HCT116 (cell line): ENCODE measurements around the gene PIGM. TPM values are rescaled to one million over a fixed set of nuclear protein-coding genes. Genes with fewer than 3 reads are reported as not detected.

ENCODE experiments used
- ATAC-seq: fragments of 200-7000 bp; cut with Tn5 transposase; 2 replicates; pipeline ENCODE4 v1.9.1; 2020; ENCODE audit warnings: mild to moderate bottlenecking, moderate library complexity
- BruUV-seq: library from RNA; stranded (reverse); fragments of 400-500 nt; replicated peaks from 2 replicates; lab custom pipeline; 2021; lab: Mats Ljungman, UMichigan
- CTCF ChIA-PET: fragments of 300-600 bp; sonication (Branson Sonifier 250); formaldehyde crosslinking; loops from one replicate; lab custom pipeline; 2021; ENCODE audit warnings: antibody characterized with exemption; lab: Charles Lee
- POLR2A ChIA-PET: fragments of 300-600, 350-600 bp; sonication (Branson Sonifier 250); formaldehyde crosslinking; loops from one replicate; lab custom pipeline; 2021; ENCODE audit warnings: antibody characterized with exemption; lab: Charles Lee
- RAD21 ChIA-PET, 2 experiments: fragments of 300-600 bp; sonication (Branson Sonifier 250); formaldehyde crosslinking; loops; one replicate each; lab custom pipeline; 2023; ENCODE audit warnings: low total read pairs in 2 of 2; ENCODE audit not compliant: uncharacterized antibody in 2 of 2, unreplicated experiment in 2 of 2, low non-redundant PET in 1 of 2; lab: Charles Lee
- DNase-seq: peaks from one replicate; pipeline ENCODE4 v3.0.0-alpha.2; 2010; ENCODE audit warnings: low read depth, low spot score
- H2AFZ ChIP-seq: fragments of 200-600 bp; shearing (Covaris generic), sonication (generic); 2 replicates; pipeline ENCODE4 v1.6.1; 2017; ENCODE audit warnings: low read depth, mixed run types, mixed read lengths, antibody characterized with exemption, low read length; ENCODE audit not compliant: poor library complexity, severe bottlenecking
- H3K27ac ChIP-seq: 2 replicates; pipeline ENCODE4 v1.5.1; 2012; ENCODE audit warnings: low read depth, low read length
- H3K27me3 ChIP-seq: fragments of 200-600 bp; sonication (generic); 2 replicates; pipeline ENCODE4 v1.6.1; 2016; ENCODE audit warnings: mixed run types, low read length, mixed read lengths; ENCODE audit not compliant: insufficient read depth
- H3K36me3 ChIP-seq, 2 experiments: fragments of 200-500 bp in 1 of 2; fragments of 200-600 bp in 1 of 2; sonication (Bioruptor generic) in 1 of 2; sonication (generic) in 1 of 2; 2 replicates each; pipeline versions ENCODE4 v1.5.1 to v1.6.1; 2014 to 2016; ENCODE audit warnings: low read length in 2 of 2, inconsistent platforms in 1 of 2, mixed read lengths in 1 of 2, mixed run types in 1 of 2; ENCODE audit not compliant: insufficient read depth in 2 of 2, control insufficient read depth in 1 of 2
- H3K4me1 ChIP-seq, 2 experiments: fragments of 200-600 bp in 1 of 2; sonication (generic) in 1 of 2; 2 replicates each; pipeline versions ENCODE4 v1.5.1 to v1.6.1; 2012 to 2017; ENCODE audit warnings: low read length in 2 of 2, inconsistent platforms in 1 of 2, mild to moderate bottlenecking in 1 of 2, mixed read lengths in 1 of 2, mixed run types in 1 of 2, moderate library complexity in 1 of 2; ENCODE audit not compliant: insufficient read depth in 2 of 2, control insufficient read depth in 1 of 2
- H3K4me2 ChIP-seq: fragments of 200-600 bp; sonication (generic); 2 replicates; pipeline ENCODE4 v1.6.1; 2017; ENCODE audit warnings: mixed run types, low read length, mixed read lengths
- H3K4me3 ChIP-seq, 2 experiments: fragments of 200-600 bp in 1 of 2; sonication (generic) in 1 of 2; replicated peaks in 1 of 2; 2 replicates each; pipeline ENCODE4 v1.5.1; 2011 to 2016; ENCODE audit warnings: low read length in 2 of 2, control low read depth in 1 of 2, low read depth in 1 of 2, mild to moderate bottlenecking in 1 of 2, mixed read lengths in 1 of 2, mixed run types in 1 of 2
- H3K79me2 ChIP-seq: fragments of 200-600 bp; sonication (generic); 2 replicates; pipeline ENCODE4 v1.6.1; 2017; ENCODE audit warnings: mild to moderate bottlenecking, mixed run types, low read length, moderate library complexity, mixed read lengths; ENCODE audit not compliant: insufficient read depth
- H3K9ac ChIP-seq: fragments of 200-600 bp; sonication (generic); 2 replicates; pipeline ENCODE4 v1.6.1; 2016; ENCODE audit warnings: low read length, mixed read lengths
- H3K9me2 ChIP-seq: fragments of 200-600 bp; sonication (generic), shearing (Covaris generic); 2 replicates; pipeline ENCODE4 v1.6.1; 2017; ENCODE audit warnings: mixed run types, mild to moderate bottlenecking, moderate library complexity; ENCODE audit not compliant: insufficient read depth
- H3K9me3 ChIP-seq, 2 experiments: fragments of 200-500 bp in 1 of 2; fragments of 200-600 bp in 1 of 2; sonication (Bioruptor generic) in 1 of 2; sonication (generic) in 1 of 2; 2 replicates each; pipeline ENCODE4 v1.6.1; 2014 to 2017; ENCODE audit warnings: low read length in 2 of 2, mixed read lengths in 2 of 2, inconsistent platforms in 1 of 2, low read depth in 1 of 2, mild to moderate bottlenecking in 1 of 2, mixed run types in 1 of 2, moderate library complexity in 1 of 2; ENCODE audit not compliant: control insufficient read depth in 1 of 2, insufficient read depth in 1 of 2
- H4K20me1 ChIP-seq: fragments of 200-600 bp; sonication (generic), shearing (Covaris generic); 2 replicates; pipeline ENCODE4 v1.6.1; 2017; ENCODE audit warnings: mixed run types, mild to moderate bottlenecking, moderate library complexity; ENCODE audit not compliant: insufficient read depth
- CEBPB ChIP-seq: IDR thresholded peaks from 2 replicates; pipeline ENCODE4 v1.6.1; 2012; ENCODE audit warnings: low read depth
- EGR1 ChIP-seq: IDR thresholded peaks from 2 replicates; pipeline ENCODE4 v1.6.1; 2012; ENCODE audit warnings: low read depth
- ELF1 ChIP-seq: IDR thresholded peaks from 2 replicates; pipeline ENCODE4 v1.6.1; 2012; ENCODE audit warnings: low read depth, borderline replicate concordance
- EZH2 ChIP-seq: fragments of 200-600 bp; sonication (generic); IDR thresholded peaks from 2 replicates; pipeline ENCODE4 v1.6.1; 2017; ENCODE audit warnings: antibody characterized with exemption, mixed run types
- EZH2phosphoT487 ChIP-seq: fragments of 200-600 bp; IDR thresholded peaks from 2 replicates; pipeline ENCODE4 v1.6.1; 2018; ENCODE audit warnings: antibody characterized with exemption, borderline replicate concordance
- POLR2A ChIP-seq: IDR thresholded peaks from 2 replicates; pipeline ENCODE4 v1.7.0; 2011; ENCODE audit warnings: borderline replicate concordance; ENCODE audit not compliant: insufficient read depth, insufficient read length; ENCODE audit errors: extremely low read depth
- POLR2AphosphoS5 ChIP-seq: IDR thresholded peaks from 2 replicates; pipeline ENCODE4 v1.6.1; 2011; ENCODE audit warnings: mild to moderate bottlenecking, low read depth, low read length, moderate library complexity
- SIN3A ChIP-seq: IDR thresholded peaks from 2 replicates; pipeline ENCODE4 v1.6.1; 2012; ENCODE audit warnings: low read depth
- SP1 ChIP-seq: IDR thresholded peaks from 2 replicates; pipeline ENCODE4 v1.6.1; 2012; ENCODE audit warnings: low read depth
- YY1 ChIP-seq: IDR thresholded peaks from 2 replicates; pipeline ENCODE4 v1.6.1; 2011; ENCODE audit warnings: low read length, low read depth, moderate library complexity, mild to moderate bottlenecking; ENCODE audit not compliant: insufficient replicate concordance; ENCODE audit errors: extremely low read depth
- ZFX ChIP-seq: fragments of 450-650 bp; IDR thresholded peaks from 2 replicates; pipeline ENCODE4 v1.6.1; 2017
- intact Hi-C: fragments of 100-400 bp; cut with micrococcal nuclease; formaldehyde crosslinking; loops from 2 replicates; pipeline ENCODE4 v1.10.0; 2022
- total RNA-seq: library from RNA; stranded (reverse); gene quantifications from one replicate; pipeline ENCODE4 v1.2.1, GENCODE V29; 2021; ENCODE audit not compliant: unreplicated experiment

Gene PIGM
- total RNA-seq, 1 experiment from 2014 or later, result 4.1 TPM

DNA sequence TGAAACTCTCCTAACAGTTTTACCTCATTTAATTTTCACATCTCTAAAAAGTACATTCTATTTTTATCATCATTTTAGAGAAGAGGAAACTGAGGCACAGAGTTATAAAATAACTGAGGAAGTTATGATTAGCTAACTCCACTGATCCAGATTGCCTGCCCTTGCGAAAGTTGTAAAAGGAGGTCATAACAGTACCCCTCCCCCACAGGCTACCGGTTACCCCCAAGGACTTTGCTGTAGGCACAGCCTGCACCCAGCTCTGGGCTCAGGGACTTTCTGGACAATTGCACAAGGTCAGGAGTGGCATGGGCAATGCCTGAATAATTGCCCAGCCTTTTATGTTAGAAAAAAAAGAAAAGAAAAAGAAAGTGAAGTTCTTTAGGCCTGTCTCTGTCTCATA lies 22.7 kb downstream of the PIGM start:
- H3K27me3 ChIP-seq, result no peaks in the 10 kb centered on the region
- H3K9ac ChIP-seq, result no peak overlapping the region
- CTCF ChIA-PET, result interaction anchor here (5.4 to 6.5 kb wide), 2 partner anchors 72 to 116 kb away, joined by 170 to 249 read pairs; no protein-coding TSS in a partner anchor
- H3K9me3 ChIP-seq, result no peaks in the 10 kb centered on the region
- DNase-seq, result no peak
- no peaks in the 10 kb centered on the region for H3K9me2 ChIP-seq
- H3K36me3 ChIP-seq, result no peaks in the 10 kb centered on the region
- TF ChIP-seq YY1, result no peak
- TF ChIP-seq CEBPB, result no peak
- TF ChIP-seq ELF1, result no peak
- TF ChIP-seq EZH2, result no peak
- TF ChIP-seq EGR1, result no peak
- TF ChIP-seq ZFX, result no peak
- no peak for TF ChIP-seq EZH2phosphoT487
- TF ChIP-seq SIN3A, result no peak
- no peak for TF ChIP-seq SP1
- no peak for TF ChIP-seq POLR2AphosphoS5
- TF ChIP-seq POLR2A, result no peak
- H3K79me2 ChIP-seq, result no peaks in the 10 kb centered on the region
- no peak overlapping the region for H2AFZ ChIP-seq
- POLR2A ChIA-PET, result no interaction called here
- no peak overlapping the region for H3K27ac ChIP-seq
- no peaks in the 10 kb centered on the region for H4K20me1 ChIP-seq
- H3K4me1 ChIP-seq, result no peaks in the 10 kb centered on the region
- RAD21 ChIA-PET, result no interaction called here
- ATAC-seq, result no peak
- BruUV-seq, result no TSS peak
- intact Hi-C loops, result loop anchor here (10.0 kb wide), 3 partner anchors 794 to 874 kb away; no protein-coding TSS in a partner anchor
- no peak overlapping the region for H3K4me2 ChIP-seq
- no peak overlapping the region for H3K4me3 ChIP-seq
